Heart left ventricle (tissue), 16 donors: ENCODE measurements around the gene UVRAG. TPM values are rescaled to one million over a fixed set of nuclear protein-coding genes. Genes with fewer than 3 reads are reported as not detected.

Experiments
- ATAC-seq, 4 donors: fragments of 200-7000 bp; cut with Tn5 transposase; one replicate each; pipeline ENCODE4 v1.9.1; 2020 to 2022; ENCODE audit warnings: moderate library complexity in 4 of 4, mild to moderate bottlenecking in 3 of 4, moderate number of reproducible peaks in 1 of 4
- DNase-seq, 5 donors: peaks; one replicate each; pipeline ENCODE4 v3.0.0-alpha.2; 2020
- H3K27ac ChIP-seq, 12 donors: fragments of 200-600 bp; sonication (generic) in 4 of 12; one replicate each; pipeline versions ENCODE4 v1.5.0 to v1.8.0; 2016 to 2022; ENCODE audit warnings: mild to moderate bottlenecking in 2 of 12
- H3K27me3 ChIP-seq, 9 donors: fragments of 200-600 bp; sonication (generic) in 2 of 9; one replicate each; pipeline versions ENCODE4 v1.5.1 to v1.8.0; 2016 to 2022; ENCODE audit warnings: mild to moderate bottlenecking in 3 of 9
- H3K36me3 ChIP-seq, 9 donors: fragments of 200-600 bp; sonication (generic) in 2 of 9; one replicate each; pipeline versions ENCODE4 v1.5.0 to v1.8.0; 2018 to 2022; ENCODE audit warnings: mild to moderate bottlenecking in 2 of 9
- H3K4me1 ChIP-seq, 12 donors: fragments of 200-600 bp; sonication (generic) in 4 of 12; one replicate each; pipeline versions ENCODE4 v1.5.0 to v1.8.0; 2016 to 2022; ENCODE audit warnings: mild to moderate bottlenecking in 3 of 12
- H3K4me3 ChIP-seq, 12 donors: fragments of 200-600 bp; sonication (generic) in 4 of 12; one replicate each; pipeline versions ENCODE4 v1.5.0 to v1.8.0; 2017 to 2022; ENCODE audit warnings: mild to moderate bottlenecking in 9 of 12, moderate library complexity in 4 of 12
- H3K9me3 ChIP-seq, 12 donors: fragments of 200-600 bp; sonication (generic) in 4 of 12; one replicate each; pipeline versions ENCODE4 v1.5.0 to v1.8.0; 2016 to 2022; ENCODE audit warnings: mild to moderate bottlenecking in 1 of 12
- POLR2A ChIP-seq, 2 donors: fragments of 450-650 bp; IDR thresholded peaks; one replicate each; pipeline ENCODE4 v1.6.1; 2017; ENCODE audit warnings: antibody characterized with exemption in 2 of 2, mild to moderate bottlenecking in 2 of 2, moderate library complexity in 2 of 2
- WGBS, 4 donors: extraction: QIAGEN DNeasy Blood & Tissue Kit in 2 of 4; methylation state at CpG; one replicate each; pipeline versions ENCODE4 v1.1.5 to v1.1.7; 2013 to 2018; 5-methylcytosine and 5-hydroxymethylcytosine counted together
- intact Hi-C, 10 donors: fragments of 100-400 bp; cut with DNase I; formaldehyde crosslinking; loops; one replicate each; pipeline versions ENCODE4 v1.11.1 to v1.14.2; 2022
- polyA plus RNA-seq, 2 donors: library from polyadenylated mRNA; stranded (reverse); fragments of 200-250 nt; gene quantifications; one replicate each; pipeline ENCODE4 v1.2.3, GENCODE V29; 2013
- total RNA-seq, 9 donors: library from RNA; depleted of rRNA in 2 of 9; stranded (reverse); fragments of >200 nt in 2 of 9; fragmentation: NEBNext Ultra II Directional in 3 of 9; extraction: Animal tissue kit (Norgen Biotek cat#: 25700) in 3 of 9; gene quantifications; one replicate each; pipeline versions ENCODE4 v1.1.0 to v1.2.4, GENCODE V29; 2016 to 2023
- TF ChIP-seq, protein P1 (sequence below), 12 donors: fragments of 200-600 bp; sonication (generic) in 4 of 12; IDR thresholded peaks; one replicate each; pipeline versions ENCODE4 v1.5.0 to v1.8.0; 2018 to 2022; ENCODE audit warnings: antibody characterized with exemption in 12 of 12, mild to moderate bottlenecking in 5 of 12
- donor health status: ischemic (EF 13 %, LVEDD 7.1; RV severe dilation, severe dysfunction).
- donor health status: healthy with polysubstance abuse.
- donor health status: DM: no; HTN: yes; CAD: no.
- donor health status: DM: no; HTN: no; CAD: no.
- donor health status: ischemic (EF 25% LVEDD 6.9; RV normal size, moderate dysfunction).
- donor health status: ischemic (EF 25% LVEDD 5.7; RV mildly dilated, moderate dysfunction).
- donor health status: healthy.
- donor health status: DM: yes; HTN: yes; CAD: no.
- donor health status: ischemic (EF 35%, LVEDD 5.7; RV mildly dilated, moderate dysfunction).
- donor health status: nonischemic (EF 11% LVEDD 7.7; RV severe dilation, severe dysfunction).
- donor health status: DM: yes; HTN: yes; CAD: no.
- donor health status: PGD.
- donor health status: ischemic (EF 29% LVEDD 5.4; RV normal size, mild dysfunction).
- donor health status: nonischemic (EF 23%, LVEDD 6.1; RV moderate dilation, normal function).

Gene UVRAG
- total and polyA plus RNA-seq, 11 donors, result 4.5 to 22.6 (median 15.0) TPM

DNA sequence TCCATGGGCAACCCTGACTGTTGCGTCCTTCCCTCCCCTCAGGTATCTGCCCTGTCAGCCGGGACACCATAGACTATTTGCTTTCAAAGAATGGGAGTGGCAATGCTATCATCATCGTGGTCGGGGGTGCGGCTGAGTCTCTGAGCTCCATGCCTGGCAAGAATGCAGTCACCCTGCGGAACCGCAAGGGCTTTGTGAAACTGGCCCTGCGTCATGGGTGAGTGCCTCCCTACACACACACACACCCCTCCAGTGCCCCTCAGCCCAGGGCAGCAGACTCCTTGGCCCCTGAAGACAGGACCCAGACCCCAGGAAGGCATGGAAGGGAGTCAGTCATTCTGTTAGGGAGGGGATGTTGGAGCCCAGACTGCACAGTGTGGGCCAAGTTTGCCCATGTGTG lies 17.9 kb upstream of the UVRAG start:
- DNase-seq (no peak), ATAC-seq (no peak)
- H3K4me3 ChIP-seq, result no peak overlapping the region
- H3K27ac ChIP-seq, result no peak overlapping the region
- no peaks in the 10 kb centered on the region for H3K9me3 ChIP-seq
- intact Hi-C loops, result no loop called here
- peaks cover 0 to 26% (median 7%) of the 10 kb centered on the region in 12 donors for H3K4me1 ChIP-seq
- H3K36me3 ChIP-seq, result no peaks in the 10 kb centered on the region
- H3K27me3 ChIP-seq, result no peaks in the 10 kb centered on the region
- no peak for TF ChIP-seq POLR2A (IDR thresholded peaks at IDR 0.05)
- TF ChIP-seq, protein P1, sequence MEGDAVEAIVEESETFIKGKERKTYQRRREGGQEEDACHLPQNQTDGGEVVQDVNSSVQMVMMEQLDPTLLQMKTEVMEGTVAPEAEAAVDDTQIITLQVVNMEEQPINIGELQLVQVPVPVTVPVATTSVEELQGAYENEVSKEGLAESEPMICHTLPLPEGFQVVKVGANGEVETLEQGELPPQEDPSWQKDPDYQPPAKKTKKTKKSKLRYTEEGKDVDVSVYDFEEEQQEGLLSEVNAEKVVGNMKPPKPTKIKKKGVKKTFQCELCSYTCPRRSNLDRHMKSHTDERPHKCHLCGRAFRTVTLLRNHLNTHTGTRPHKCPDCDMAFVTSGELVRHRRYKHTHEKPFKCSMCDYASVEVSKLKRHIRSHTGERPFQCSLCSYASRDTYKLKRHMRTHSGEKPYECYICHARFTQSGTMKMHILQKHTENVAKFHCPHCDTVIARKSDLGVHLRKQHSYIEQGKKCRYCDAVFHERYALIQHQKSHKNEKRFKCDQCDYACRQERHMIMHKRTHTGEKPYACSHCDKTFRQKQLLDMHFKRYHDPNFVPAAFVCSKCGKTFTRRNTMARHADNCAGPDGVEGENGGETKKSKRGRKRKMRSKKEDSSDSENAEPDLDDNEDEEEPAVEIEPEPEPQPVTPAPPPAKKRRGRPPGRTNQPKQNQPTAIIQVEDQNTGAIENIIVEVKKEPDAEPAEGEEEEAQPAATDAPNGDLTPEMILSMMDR (IDR thresholded peaks at IDR 0.05), result no peak
- WGBS, 4 donors, result 92 to 100% (median 94%) methylated on average over 2 to 8 of the region's 8 CpGs

DNA sequence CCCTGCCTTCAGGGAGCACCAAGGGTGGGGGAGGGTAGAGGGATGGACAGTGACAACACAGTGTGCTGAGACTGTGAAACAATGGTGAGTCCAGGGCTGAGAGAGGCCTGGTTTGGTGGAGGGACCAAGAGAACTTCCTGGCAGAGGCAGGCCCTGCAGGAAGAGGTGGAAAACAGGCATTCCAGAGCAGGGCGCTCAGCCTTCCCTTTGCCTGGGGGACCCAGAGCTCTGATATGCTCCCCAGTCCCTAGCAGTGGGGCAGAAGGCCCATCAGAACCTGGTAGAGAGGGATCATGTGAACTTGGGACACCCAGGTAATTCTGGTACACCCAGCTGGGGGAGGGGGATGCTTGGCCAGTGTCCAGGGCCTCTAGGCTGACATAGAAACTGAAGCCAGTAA lies 17.2 kb upstream of the UVRAG start:
- no peaks in the 10 kb centered on the region for H3K36me3 ChIP-seq
- intact Hi-C loops, result no loop called here
- no peak overlapping the region for H3K27ac ChIP-seq
- 94 to 100% (median 100%) methylated on average over 1 of the region's 1 CpG for WGBS, 4 donors
- no peaks in the 10 kb centered on the region for H3K9me3 ChIP-seq
- no peak overlapping the region for H3K4me3 ChIP-seq
- no peak for DNase-seq
- ATAC-seq, result no peak
- H3K4me1 ChIP-seq, result peaks cover 0 to 23% (median 7%) of the 10 kb centered on the region in 12 donors
- TF ChIP-seq POLR2A (IDR thresholded peaks at IDR 0.05), result no peak
- TF ChIP-seq, protein P1 (IDR thresholded peaks at IDR 0.05), result no peak
- no peaks in the 10 kb centered on the region for H3K27me3 ChIP-seq

DNA sequence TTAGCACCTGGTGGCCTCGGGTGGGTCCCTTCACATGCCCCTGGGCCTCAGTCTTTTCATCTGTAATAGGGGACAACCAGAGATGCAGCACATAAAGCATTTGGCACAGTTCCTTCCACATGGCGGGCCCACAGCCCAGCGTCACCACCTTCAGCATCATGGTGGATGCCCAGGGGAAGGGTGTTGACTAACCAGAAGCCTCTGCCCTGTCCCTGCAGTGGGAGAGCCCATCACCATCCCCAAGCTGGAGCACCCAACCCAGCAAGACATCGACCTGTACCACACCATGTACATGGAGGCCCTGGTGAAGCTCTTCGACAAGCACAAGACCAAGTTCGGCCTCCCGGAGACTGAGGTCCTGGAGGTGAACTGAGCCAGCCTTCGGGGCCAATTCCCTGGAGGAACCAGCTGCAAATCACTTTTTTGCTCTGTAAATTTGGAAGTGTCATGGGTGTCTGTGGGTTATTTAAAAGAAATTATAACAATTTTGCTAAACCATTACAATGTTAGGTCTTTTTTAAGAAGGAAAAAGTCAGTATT lies 14.8 kb upstream of the UVRAG start:
- WGBS, 4 donors, result 94 to 96% (median 95%) methylated on average over 7 to 8 of the region's 8 CpGs
- H3K36me3 ChIP-seq, result no peaks in the 10 kb centered on the region
- no peaks in the 10 kb centered on the region for H3K27me3 ChIP-seq
- no peaks in the 10 kb centered on the region for H3K9me3 ChIP-seq
- no peak for TF ChIP-seq POLR2A (IDR thresholded peaks at IDR 0.05)
- TF ChIP-seq, protein P1 (IDR thresholded peaks at IDR 0.05), result no peak
- peaks cover 0 to 30% (median 0%) of the 10 kb centered on the region in 12 donors for H3K4me1 ChIP-seq
- ATAC-seq (no peak), DNase-seq (no peak)
- intact Hi-C loops, result loop anchor here in 9 of 10 donors (5.0 to 10.0 kb wide), 5 partner anchors 67 to 517 kb away; no protein-coding TSS in a partner anchor
- H3K4me3 ChIP-seq, result no peak overlapping the region
- no peak overlapping the region for H3K27ac ChIP-seq

DNA sequence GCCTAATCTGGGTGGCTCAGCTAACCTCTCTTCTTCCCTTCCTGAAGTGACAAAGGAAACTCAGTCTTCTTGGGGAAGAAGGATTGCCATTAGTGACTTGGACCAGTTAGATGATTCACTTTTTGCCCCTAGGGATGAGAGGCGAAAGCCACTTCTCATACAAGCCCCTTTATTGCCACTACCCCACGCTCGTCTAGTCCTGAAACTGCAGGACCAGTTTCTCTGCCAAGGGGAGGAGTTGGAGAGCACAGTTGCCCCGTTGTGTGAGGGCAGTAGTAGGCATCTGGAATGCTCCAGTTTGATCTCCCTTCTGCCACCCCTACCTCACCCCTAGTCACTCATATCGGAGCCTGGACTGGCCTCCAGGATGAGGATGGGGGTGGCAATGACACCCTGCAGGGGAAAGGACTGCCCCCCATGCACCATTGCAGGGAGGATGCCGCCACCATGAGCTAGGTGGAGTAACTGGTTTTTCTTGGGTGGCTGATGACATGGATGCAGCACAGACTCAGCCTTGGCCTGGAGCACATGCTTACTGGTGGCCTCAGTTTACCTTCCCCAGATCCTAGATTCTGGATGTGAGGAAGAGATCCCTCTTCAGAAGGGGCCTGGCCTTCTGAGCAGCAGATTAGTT lies 14.2 kb upstream of the UVRAG start:
- Histone ChIP-seq H3K27me3 (no peaks in the 10 kb centered on the region), H3K4me3 (no peak overlapping the region), H3K36me3 (no peaks in the 10 kb centered on the region), H3K9me3 (no peaks in the 10 kb centered on the region), H3K27ac (no peak overlapping the region), H3K4me1 (peaks cover 0 to 30% (median 0%) of the 10 kb centered on the region in 12 donors)
- intact Hi-C loops, result loop anchor here in 9 of 10 donors (5.0 to 10.0 kb wide), 5 partner anchors 66 to 516 kb away; no protein-coding TSS in a partner anchor
- WGBS, 4 donors, result 82 to 87% (median 84%) methylated on average over 6 of the region's 6 CpGs
- TF ChIP-seq, protein P1 (IDR thresholded peaks at IDR 0.05), result no peak
- no peak for TF ChIP-seq POLR2A (IDR thresholded peaks at IDR 0.05)
- DNase-seq (no peak), ATAC-seq (no peak)
